Measurements from ENCODE around the gene AKR1C1. TPM values are rescaled to one million over a fixed set of nuclear protein-coding genes. Genes with fewer than 3 reads are reported as not detected.
A peak's percentile ranks its signal among the peaks of the same experiment; 100 is the strongest.
"Not testable (repeated sequence)": the region's sequence is repeated elsewhere in the genome, so short reads cannot be mapped to it uniquely, and the experiment has no call there.

Gene AKR1C1
- total RNA-seq, 1 donor: 140 TPM

DNA sequence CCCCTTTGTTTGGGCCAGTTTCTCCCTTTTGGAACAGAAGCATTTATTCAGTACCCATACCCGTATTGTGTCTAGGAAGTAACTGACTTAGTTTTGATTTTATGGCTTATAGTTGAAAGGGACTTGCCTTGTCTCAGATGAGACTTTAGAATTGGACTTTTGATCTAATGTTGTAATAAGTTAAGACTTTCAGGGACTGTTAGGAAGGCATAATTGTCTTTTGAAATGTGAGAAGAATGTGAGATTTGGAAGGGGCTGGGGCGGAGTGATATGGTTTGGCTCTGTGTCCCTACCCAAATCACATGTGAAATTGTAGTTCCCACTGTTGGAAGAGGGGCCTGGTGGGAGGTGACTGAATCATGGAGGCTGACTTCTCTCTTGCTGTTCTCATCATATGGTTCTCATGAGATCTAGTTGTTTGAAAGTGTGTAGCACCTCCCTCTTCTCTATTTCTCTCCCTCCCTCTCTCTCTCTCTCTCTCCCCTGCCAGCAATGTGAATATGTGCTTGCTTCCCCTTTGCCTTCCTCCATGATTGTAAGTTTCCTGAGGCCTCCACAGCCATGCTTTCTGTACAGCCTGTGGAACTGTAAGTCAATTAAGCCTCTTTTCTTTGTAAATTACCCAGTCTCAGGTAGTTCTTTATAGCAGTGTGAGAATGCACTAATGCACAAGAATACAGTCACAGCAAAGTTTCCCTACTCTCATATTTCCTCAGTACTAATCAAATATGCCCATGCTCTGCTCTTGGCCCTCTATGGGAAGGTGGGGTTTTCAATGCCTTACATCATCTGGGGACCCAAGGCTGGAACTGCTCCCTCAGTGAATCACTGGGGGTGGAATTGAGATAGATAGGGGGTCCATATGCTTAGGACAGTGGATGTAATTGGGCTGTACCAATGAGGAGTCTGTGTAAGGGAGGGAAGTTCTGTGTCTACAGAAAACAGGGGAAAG lies 17.2 kb upstream of the AKR1C1 start:
- DNase-seq (ENCODE audit: insufficient read length, low spot score, missing footprints): no peak
- TF ChIP-seq, protein P1, sequence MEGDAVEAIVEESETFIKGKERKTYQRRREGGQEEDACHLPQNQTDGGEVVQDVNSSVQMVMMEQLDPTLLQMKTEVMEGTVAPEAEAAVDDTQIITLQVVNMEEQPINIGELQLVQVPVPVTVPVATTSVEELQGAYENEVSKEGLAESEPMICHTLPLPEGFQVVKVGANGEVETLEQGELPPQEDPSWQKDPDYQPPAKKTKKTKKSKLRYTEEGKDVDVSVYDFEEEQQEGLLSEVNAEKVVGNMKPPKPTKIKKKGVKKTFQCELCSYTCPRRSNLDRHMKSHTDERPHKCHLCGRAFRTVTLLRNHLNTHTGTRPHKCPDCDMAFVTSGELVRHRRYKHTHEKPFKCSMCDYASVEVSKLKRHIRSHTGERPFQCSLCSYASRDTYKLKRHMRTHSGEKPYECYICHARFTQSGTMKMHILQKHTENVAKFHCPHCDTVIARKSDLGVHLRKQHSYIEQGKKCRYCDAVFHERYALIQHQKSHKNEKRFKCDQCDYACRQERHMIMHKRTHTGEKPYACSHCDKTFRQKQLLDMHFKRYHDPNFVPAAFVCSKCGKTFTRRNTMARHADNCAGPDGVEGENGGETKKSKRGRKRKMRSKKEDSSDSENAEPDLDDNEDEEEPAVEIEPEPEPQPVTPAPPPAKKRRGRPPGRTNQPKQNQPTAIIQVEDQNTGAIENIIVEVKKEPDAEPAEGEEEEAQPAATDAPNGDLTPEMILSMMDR (IDR thresholded peaks at IDR 0.05; ENCODE audit: extremely low read depth, low read depth, low read length): no peak
- peaks cover 63% of the 10 kb centered on the region for H3K4me1 ChIP-seq (ENCODE audit: insufficient read depth, low read length)
- H2AFZ ChIP-seq (ENCODE audit: low read length): no peak overlapping the region
- H3K27me3 ChIP-seq (ENCODE audit: insufficient read depth, low read length): no peaks in the 10 kb centered on the region
- H4K20me1 ChIP-seq (ENCODE audit: insufficient read depth, low read length): no peaks in the 10 kb centered on the region
- H3K4me3 ChIP-seq (ENCODE audit: insufficient read depth, low read length): no peak overlapping the region
- peak overlapping the region; percentile 33 for H3K27ac ChIP-seq (ENCODE audit: low read depth, low read length)
- H3K4me2 ChIP-seq (ENCODE audit: insufficient read depth, low read length): no peak overlapping the region
- no peaks in the 10 kb centered on the region for H3K9me3 ChIP-seq (ENCODE audit: low read depth, low read length)
- no peaks in the 10 kb centered on the region for H3K79me2 ChIP-seq (ENCODE audit: insufficient read depth, low read length)
- no peaks in the 10 kb centered on the region for H3K36me3 ChIP-seq (ENCODE audit: insufficient read depth, low read length)

DNA sequence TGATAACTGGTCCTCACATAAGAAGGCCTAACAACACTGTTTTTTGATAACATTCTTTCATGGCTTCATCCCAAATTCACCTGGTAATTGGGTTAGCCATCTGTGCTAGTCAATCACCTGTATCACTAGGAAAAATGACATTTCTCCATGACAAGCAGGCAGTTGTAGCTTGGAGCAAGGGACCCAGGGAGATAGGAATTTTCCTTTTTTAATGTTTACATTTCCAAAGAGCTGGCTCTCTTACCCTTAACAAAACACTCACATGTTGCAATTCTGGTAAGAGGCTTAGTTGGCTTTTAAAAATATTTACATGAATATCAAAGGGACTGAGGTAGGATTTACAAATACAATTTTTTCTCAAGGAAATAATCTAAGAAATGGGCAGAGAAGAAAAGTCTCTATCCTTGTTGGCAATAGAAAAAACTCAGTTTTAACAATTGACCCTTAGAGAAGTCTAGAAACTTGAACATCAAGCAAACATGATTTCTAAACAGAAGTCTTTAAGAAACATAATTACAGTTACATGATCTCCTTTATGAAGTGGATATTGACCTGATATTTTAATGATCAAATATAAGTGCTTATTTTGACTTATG lies 16.1 kb upstream of the AKR1C1 start:
- Histone ChIP-seq H3K4me2 (ENCODE audit: insufficient read depth, low read length) (peak overlapping the region; percentile 43), H3K9me3 (ENCODE audit: low read depth, low read length) (no peaks in the 10 kb centered on the region), H3K4me3 (ENCODE audit: insufficient read depth, low read length) (no peak overlapping the region), H3K36me3 (ENCODE audit: insufficient read depth, low read length) (no peaks in the 10 kb centered on the region), H4K20me1 (ENCODE audit: insufficient read depth, low read length) (no peaks in the 10 kb centered on the region), H3K79me2 (ENCODE audit: insufficient read depth, low read length) (no peaks in the 10 kb centered on the region), H3K4me1 (ENCODE audit: insufficient read depth, low read length) (peaks cover 55% of the 10 kb centered on the region), H3K27ac (ENCODE audit: low read depth, low read length) (peak overlapping the region; percentile 71), H2AFZ (ENCODE audit: low read length) (peak overlapping the region; percentile 5), H3K27me3 (ENCODE audit: insufficient read depth, low read length) (no peaks in the 10 kb centered on the region)
- TF ChIP-seq, protein P1 (IDR thresholded peaks at IDR 0.05; ENCODE audit: extremely low read depth, low read depth, low read length): no peak
- DNase-seq (ENCODE audit: insufficient read length, low spot score, missing footprints): peak; percentile 26

DNA sequence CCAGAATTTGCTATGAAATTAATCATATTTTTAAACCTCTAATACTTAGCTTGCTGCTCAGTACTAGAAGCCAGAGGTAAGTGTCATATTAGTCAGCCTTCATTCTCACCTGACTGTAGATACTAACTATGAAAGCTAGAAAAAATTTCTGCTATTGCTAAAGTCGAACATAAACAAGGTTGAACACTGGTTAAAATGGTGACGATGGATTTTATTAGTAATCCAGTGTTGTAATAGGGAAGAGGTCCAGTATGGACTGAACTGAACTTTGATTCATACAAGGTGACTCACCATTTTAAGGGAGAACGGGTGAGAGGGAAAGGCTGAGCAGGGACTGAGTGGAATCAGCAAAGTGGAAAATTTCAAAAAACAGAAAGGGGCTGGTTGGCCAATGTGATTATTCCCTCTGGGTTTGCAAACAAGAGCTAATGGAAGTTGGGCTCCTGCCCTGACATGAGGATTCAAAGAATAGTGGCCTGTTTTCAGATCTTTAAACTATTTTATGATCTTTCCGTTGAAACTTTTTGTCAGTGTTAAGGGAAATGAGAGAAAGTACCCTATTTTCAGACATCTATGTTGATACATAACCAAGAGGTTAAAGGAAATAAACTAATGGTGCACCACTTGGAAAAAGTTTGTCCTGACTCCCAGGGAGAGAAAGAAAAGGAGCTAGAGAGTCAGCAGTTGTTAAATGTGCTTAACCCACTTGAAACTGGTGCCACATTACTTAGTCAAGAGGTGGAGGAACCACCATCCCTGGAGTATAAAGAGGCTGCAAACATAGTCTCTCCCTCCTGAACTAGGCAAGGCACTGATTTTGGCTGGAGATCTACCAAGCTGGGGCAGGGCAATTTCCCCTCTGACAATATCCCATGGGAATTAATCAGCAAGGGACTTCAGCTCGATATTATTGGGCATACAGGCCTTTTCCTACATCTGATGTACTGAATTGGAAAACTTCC lies 15.3 kb upstream of the AKR1C1 start:
- DNase-seq (ENCODE audit: insufficient read length, low spot score, missing footprints): peak; percentile 81
- Histone ChIP-seq H3K4me2 (ENCODE audit: insufficient read depth, low read length) (peak overlapping the region; percentile 43), H3K4me1 (ENCODE audit: insufficient read depth, low read length) (peaks cover 48% of the 10 kb centered on the region), H2AFZ (ENCODE audit: low read length) (peak overlapping the region; percentile 48), H4K20me1 (ENCODE audit: insufficient read depth, low read length) (no peaks in the 10 kb centered on the region), H3K9me3 (ENCODE audit: low read depth, low read length) (no peaks in the 10 kb centered on the region), H3K4me3 (ENCODE audit: insufficient read depth, low read length) (no peak overlapping the region), H3K27me3 (ENCODE audit: insufficient read depth, low read length) (no peaks in the 10 kb centered on the region), H3K27ac (ENCODE audit: low read depth, low read length) (peak overlapping the region; percentile 71), H3K36me3 (ENCODE audit: insufficient read depth, low read length) (no peaks in the 10 kb centered on the region), H3K79me2 (ENCODE audit: insufficient read depth, low read length) (no peaks in the 10 kb centered on the region)
- TF ChIP-seq, protein P1 (IDR thresholded peaks at IDR 0.05; ENCODE audit: extremely low read depth, low read depth, low read length): no peak

DNA sequence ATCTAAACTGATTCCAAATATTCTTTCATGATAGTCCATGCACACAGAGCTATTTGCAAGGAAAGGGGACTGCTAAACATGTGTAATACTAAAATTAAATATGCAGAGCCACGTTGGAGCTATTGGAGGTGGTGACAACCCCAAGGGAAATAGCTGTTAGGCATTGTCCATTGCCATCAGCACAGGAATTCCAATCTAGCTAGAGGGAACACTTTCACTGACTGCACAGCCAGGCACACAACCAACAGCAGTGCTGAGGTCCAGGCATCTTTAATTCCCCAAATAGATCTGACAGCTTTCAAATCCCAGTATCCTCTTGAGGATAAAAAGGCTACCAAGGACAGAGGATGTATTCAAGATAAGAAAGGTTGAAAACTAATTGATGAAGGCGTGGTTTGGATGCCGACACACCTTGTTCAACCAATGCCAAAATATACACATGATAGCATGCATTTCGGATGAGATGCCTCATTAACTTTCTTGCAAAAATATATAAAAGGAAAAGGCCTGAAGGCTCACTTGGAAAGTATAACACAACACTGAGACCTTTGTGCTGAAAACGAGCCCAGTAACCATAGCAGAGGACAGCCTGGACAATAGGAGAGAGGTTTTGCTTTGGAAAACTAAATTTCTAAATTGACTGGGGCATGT lies 11.6 kb upstream of the AKR1C1 start:
- H2AFZ ChIP-seq (ENCODE audit: low read length); H4K20me1 ChIP-seq (ENCODE audit: insufficient read depth, low read length); DNase-seq (ENCODE audit: insufficient read length, low spot score, missing footprints); H3K79me2 ChIP-seq (ENCODE audit: insufficient read depth, low read length); H3K36me3 ChIP-seq (ENCODE audit: insufficient read depth, low read length); H3K4me3 ChIP-seq (ENCODE audit: insufficient read depth, low read length); H3K27ac ChIP-seq (ENCODE audit: low read depth, low read length); H3K9me3 ChIP-seq (ENCODE audit: low read depth, low read length); H3K27me3 ChIP-seq (ENCODE audit: insufficient read depth, low read length); H3K4me2 ChIP-seq (ENCODE audit: insufficient read depth, low read length): not testable (repeated sequence)
- peaks cover 21% of the 10 kb centered on the region for H3K4me1 ChIP-seq (ENCODE audit: insufficient read depth, low read length)

All from osteoblast (primary cell).